AG04449 (cell line): ENCODE data around the gene ITLN2.
"Not testable (repeated sequence)": the region's sequence is repeated elsewhere in the genome, so short reads cannot be mapped to it uniquely, and the experiment has no call there.

Experiments used
- CTCF ChIA-PET: fragments of 350-600 bp; formaldehyde crosslinking; extraction: SDS; loops from one replicate; lab custom pipeline; 2021; ENCODE audit warnings: antibody characterized with exemption; lab: Yijun Ruan, JAX
- POLR2A ChIA-PET: fragments of 400-600, 350-600 bp; formaldehyde crosslinking; extraction: SDS; loops from one replicate; lab custom pipeline; 2020; ENCODE audit warnings: antibody characterized with exemption, inconsistent platforms; lab: Yijun Ruan, JAX
- DNase-seq: peaks from one replicate; pipeline ENCODE4 v3.0.0-alpha.2; 2010; ENCODE audit warnings: low read depth, low spot score
- H3K4me3 ChIP-seq: 2 replicates; pipeline ENCODE4 v1.5.1; 2011; ENCODE audit warnings: low read depth, mild to moderate bottlenecking, control low read depth, low read length
- TF ChIP-seq, protein P1 (sequence below): IDR thresholded peaks from one replicate; pipeline ENCODE4 v1.5.1; 2011; ENCODE audit warnings: mild to moderate bottlenecking, moderate library complexity, low read length, control low read depth, inconsistent platforms; ENCODE audit not compliant: insufficient read depth; ENCODE audit errors: missing control alignments

ITLN2 gene

DNA sequence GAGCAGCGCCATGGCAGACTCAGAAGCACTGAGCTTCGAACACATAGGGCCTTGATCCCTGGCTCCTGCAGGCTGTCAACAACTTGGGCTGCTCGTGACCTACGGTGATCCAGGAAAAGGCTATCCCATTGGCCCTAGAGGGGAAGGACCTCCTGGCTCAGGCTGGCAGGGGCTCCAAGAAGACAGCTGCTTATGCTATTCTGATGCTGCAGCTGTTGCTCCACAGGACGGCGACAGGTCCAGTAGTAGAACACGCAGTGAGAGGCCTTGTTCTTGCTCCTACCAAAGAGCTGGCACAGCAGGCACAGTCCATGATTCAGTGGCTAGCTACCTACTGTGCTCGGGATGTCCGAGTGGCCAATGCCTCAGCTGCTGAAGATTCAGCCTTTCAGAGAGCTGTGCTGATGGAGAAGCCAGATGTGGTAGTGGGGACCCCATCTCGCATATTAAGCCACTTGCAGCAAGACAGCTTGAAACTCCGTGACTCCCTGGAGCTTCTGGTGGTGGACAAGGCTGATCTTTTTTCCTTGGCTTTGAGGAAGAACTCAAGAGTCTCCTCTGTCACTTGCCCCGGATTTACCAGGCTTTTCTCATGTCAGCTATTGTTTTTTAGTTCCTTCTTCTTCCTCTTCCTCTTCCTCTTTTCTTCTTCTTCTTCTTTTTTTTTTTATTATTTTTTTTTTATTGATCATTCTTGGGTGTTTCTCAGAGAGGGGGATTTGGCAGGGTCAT, 18.9 kb downstream of the ITLN2 start:
- ChIA-PET POLR2A (no interaction called here), CTCF (interaction anchor here (0.8 kb wide), 1 partner anchor 16 kb away, joined by 3 read pairs; no protein-coding TSS in a partner anchor)
- no peak overlapping the region for H3K4me3 ChIP-seq
- no peak for DNase-seq
- TF ChIP-seq, protein P1, sequence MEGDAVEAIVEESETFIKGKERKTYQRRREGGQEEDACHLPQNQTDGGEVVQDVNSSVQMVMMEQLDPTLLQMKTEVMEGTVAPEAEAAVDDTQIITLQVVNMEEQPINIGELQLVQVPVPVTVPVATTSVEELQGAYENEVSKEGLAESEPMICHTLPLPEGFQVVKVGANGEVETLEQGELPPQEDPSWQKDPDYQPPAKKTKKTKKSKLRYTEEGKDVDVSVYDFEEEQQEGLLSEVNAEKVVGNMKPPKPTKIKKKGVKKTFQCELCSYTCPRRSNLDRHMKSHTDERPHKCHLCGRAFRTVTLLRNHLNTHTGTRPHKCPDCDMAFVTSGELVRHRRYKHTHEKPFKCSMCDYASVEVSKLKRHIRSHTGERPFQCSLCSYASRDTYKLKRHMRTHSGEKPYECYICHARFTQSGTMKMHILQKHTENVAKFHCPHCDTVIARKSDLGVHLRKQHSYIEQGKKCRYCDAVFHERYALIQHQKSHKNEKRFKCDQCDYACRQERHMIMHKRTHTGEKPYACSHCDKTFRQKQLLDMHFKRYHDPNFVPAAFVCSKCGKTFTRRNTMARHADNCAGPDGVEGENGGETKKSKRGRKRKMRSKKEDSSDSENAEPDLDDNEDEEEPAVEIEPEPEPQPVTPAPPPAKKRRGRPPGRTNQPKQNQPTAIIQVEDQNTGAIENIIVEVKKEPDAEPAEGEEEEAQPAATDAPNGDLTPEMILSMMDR, result no peak

DNA sequence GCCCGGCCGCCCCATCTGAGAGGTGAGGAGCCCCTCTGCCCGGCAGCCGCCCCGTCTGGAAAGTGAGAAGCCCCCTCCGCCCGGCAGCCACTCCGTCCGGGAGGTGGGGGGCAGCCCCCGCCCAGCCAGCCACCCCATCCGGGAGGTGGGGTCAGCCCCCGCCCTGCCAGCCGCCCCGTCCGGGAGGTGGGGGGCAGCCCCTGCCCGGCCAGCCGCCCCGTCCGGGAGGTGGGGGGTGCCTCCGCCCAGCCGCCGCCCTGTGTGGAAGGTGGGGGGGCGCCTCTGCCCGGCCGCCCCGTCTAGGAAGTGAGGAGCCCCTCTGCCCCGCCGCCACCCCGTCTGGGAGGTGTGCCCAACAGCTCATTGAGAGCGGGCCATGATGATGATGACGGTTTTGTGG, 21.3 kb downstream of the ITLN2 start:
- POLR2A ChIA-PET, DNase-seq, H3K4me3 ChIP-seq, CTCF ChIA-PET: not testable (repeated sequence)

DNA sequence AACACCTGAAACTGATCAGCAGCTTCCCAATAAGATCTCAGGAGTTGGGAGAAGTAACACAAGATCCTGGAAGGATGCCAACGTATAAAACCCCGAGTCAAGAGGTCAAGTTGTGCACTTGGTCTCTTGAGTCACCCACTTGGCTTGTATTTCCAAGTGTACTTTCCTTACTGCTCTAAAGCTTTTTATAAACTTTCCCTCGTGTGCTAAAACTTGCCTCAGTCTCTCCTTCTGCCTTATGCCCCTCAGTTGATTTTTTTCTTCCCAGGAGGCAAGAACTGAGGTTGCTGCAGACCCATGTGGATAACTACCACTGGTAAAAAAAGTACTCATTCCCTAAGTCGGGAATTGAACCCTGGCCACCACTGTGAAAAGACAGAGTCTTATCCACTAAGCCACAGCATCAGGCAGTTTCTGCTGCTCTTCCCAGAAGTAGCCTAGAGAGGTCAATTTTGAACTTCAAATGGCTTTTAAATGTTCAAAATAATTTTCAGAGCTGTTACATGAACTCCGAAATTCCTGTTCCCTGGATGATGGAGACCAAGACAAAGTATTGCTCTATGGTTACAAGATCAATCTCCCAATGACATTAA, 28.9 kb downstream of the ITLN2 start:
- H3K4me3 ChIP-seq, result no peak overlapping the region
- DNase-seq, result no peak
- ChIA-PET POLR2A (no interaction called here), CTCF (no interaction called here)
- TF ChIP-seq, protein P1, result no peak

DNA sequence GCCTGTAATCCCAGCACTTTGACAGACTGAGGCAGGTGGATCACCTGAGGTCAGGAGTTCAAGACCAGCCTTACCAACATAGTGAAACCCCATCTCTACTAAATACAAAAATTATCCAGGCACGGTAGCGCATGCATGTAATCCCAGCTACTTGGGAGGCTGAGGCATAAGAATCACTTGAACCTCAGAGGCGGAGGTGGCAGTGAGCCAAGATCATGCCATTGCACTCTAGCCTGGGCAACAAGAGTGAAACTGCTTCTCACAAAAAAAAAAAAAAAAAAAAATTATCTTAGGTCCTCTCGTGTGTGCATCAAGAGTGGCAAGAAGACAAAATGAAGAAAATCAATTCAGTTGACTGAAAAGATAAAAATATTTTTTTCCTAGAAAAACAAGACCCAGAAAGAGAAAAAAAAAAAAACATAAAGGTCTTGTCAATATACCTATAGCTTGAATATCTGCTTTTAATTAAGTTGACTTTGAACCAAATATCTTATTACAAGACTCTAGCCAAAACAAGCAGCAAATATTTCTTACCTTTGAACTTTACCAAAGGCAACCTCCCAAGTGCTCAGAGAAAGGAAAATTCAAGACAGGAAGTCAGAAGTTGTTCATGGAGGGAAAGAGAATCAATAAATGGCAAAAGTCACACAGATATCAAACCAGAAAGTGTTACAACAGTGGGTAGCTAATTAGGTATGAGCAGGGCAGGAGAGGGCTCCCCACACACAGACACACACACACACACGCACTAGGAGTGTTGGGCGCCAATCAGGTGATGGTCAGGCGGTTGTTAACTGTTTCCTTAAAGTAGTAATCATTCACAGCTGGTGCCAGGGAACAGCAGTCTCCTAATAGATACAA, 29.6 kb downstream of the ITLN2 start:
- ChIA-PET CTCF (no interaction called here), POLR2A (no interaction called here)
- no peak for DNase-seq
- TF ChIP-seq, protein P1, result no peak
- H3K4me3 ChIP-seq, result no peak overlapping the region

DNA sequence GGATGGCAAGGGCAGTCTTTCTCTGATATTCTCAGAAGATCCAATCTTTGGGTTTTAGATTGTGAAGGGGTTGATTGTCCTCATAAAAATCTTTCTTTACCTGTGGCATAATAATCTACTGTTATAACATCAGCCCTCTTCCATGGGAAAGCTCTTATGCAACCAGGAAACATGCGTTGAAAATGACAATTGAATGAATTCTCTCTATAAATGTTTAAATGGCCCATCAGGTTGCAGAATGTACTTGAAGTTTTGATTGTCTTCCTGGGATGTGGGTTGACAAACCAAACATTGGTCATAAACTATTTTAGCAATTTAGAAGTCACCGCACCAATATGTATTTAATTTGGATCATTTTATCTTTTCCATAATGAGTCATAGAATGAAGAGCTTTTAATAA, 37.9 kb downstream of the ITLN2 start:
- POLR2A ChIA-PET, result no interaction called here
- CTCF ChIA-PET, result no interaction called here
- H3K4me3 ChIP-seq, result no peak overlapping the region
- TF ChIP-seq, protein P1, result no peak
- DNase-seq, result no peak

DNA sequence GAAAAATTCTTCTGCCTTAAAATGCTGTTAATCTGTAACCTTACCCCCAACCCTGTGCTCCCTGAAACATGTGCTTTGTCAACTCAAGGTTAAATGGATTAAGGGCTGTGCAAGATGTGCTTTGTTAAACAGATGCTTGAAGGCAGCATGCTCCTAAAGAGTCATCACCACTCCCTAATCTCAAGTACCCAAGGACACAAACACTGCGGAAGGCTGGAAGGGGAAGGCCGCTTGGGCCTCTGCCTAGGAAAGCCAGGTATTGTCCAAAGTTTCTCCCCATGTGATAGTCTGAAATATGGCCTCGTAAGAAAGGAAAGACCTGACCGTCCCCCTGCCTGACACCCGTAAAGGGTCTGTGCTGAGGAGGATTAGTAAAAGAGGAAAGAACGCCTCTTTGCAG, 41.4 kb downstream of the ITLN2 start:
- POLR2A ChIA-PET, CTCF ChIA-PET, H3K4me3 ChIP-seq, DNase-seq: not testable (repeated sequence)

DNA sequence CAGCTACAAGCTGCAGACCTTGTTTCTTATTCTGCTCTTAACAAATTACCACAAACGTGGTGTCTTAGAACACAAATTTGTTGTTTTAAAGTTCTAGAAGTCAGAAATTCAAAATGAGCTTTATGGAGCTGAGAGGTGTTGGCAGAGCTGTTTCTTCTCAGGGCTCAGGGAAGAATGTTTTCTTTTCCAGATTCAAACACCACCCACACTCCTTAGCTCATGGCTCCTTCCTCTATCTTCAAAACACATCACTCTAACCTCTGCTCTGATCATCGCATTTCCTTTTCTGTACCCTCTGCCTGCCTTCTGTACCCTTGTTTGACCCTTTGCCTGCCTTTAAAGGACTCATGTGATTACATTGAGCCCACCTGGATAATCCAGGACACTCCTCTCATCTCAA, 42.7 kb downstream of the ITLN2 start:
- H3K4me3 ChIP-seq, result no peak overlapping the region
- ChIA-PET CTCF (no interaction called here), POLR2A (no interaction called here)
- DNase-seq, result no peak
- TF ChIP-seq, protein P1, result no peak
